K562 (cell line): ENCODE data around the gene PPM1M. TPM values are rescaled to one million over a fixed set of nuclear protein-coding genes. Genes with fewer than 3 reads are reported as not detected.

Experiments used
- ATAC-seq: fragments of 200-7000 bp; cut with Tn5 transposase; 3 replicates; pipeline ENCODE4 v1.9.1; 2020; ENCODE audit warnings: moderate library complexity
- BruUV-seq: library from RNA; stranded (reverse); fragments of 400-500 nt; replicated peaks from 2 replicates; lab custom pipeline; 2021; lab: Mats Ljungman, UMichigan
- CTCF ChIA-PET: fragments of 300-600 bp; formaldehyde crosslinking; extraction: SDS; loops from one replicate; lab custom pipeline; 2021; ENCODE audit warnings: low intra/inter-chr PET ratio; lab: Yijun Ruan, JAX
- POLR2A ChIA-PET: fragments of 300-600, 350-650 bp; sonication (Branson Sonifier 250); formaldehyde crosslinking; extraction: SDS; loops from one replicate; lab custom pipeline; 2021; ENCODE audit warnings: antibody characterized with exemption, inconsistent platforms; lab: Yijun Ruan, JAX
- DNase-seq, 4 experiments: peaks; one replicate each; pipeline versions ENCODE4 v3.0.0 to v3.0.0-alpha.2; 2011 to 2018; ENCODE audit warnings: low spot score in 3 of 4, mixed read lengths in 3 of 4; ENCODE audit errors: extremely low read depth in 1 of 4
- FAIRE-seq: peaks from 2 replicates; lab custom pipeline; 2011; peaks lifted over from hg19 to GRCh38; lab: Jason Lieb, UNC
- H2AFZ ChIP-seq: 2 replicates; pipeline ENCODE4 v1.6.0; 2011; ENCODE audit warnings: low read depth, low read length, control low read depth, inconsistent platforms
- H3K27ac ChIP-seq: fragments of 200-600 bp; 3 replicates; pipeline ENCODE4 v1.8.0; 2011; ENCODE audit warnings: low read depth, mild to moderate bottlenecking, control low read depth, inconsistent platforms, low read length, moderate library complexity, mixed read lengths; ENCODE audit errors: extremely low read depth
- H3K27me3 ChIP-seq, 2 experiments: fragments of 300-600 bp in 1 of 2; 2 replicates in 1 of 2; 3 replicates in 1 of 2; pipeline versions ENCODE4 v1.6.0 to v1.8.0; 2011; ENCODE audit warnings: inconsistent platforms in 2 of 2, low read length in 2 of 2, mild to moderate bottlenecking in 1 of 2, mixed read lengths in 1 of 2, moderate library complexity in 1 of 2; ENCODE audit not compliant: control insufficient read depth in 2 of 2, insufficient read depth in 2 of 2
- H3K36me3 ChIP-seq: fragments of 300-600 bp; 3 replicates; pipeline ENCODE4 v1.8.0; 2011; ENCODE audit warnings: mild to moderate bottlenecking, low read length, inconsistent platforms; ENCODE audit not compliant: control insufficient read depth, insufficient read depth
- H3K4me1 ChIP-seq, 2 experiments: fragments of 200-600 bp in 1 of 2; replicated peaks in 1 of 2; 2 replicates in 1 of 2; 3 replicates in 1 of 2; pipeline versions ENCODE4 v1.5.1 to v1.8.0; 2011; ENCODE audit warnings: inconsistent platforms in 2 of 2, low read length in 2 of 2, mild to moderate bottlenecking in 1 of 2, mixed read lengths in 1 of 2, moderate library complexity in 1 of 2; ENCODE audit not compliant: control insufficient read depth in 2 of 2, insufficient read depth in 2 of 2
- H3K4me2 ChIP-seq: 2 replicates; pipeline ENCODE4 v1.6.1; 2011; ENCODE audit warnings: low read length, control low read depth, inconsistent platforms, mixed read lengths; ENCODE audit not compliant: insufficient read depth
- H3K4me3 ChIP-seq: fragments of 200-600 bp; sonication (generic), shearing (Covaris generic); 2 replicates; pipeline ENCODE4 v1.5.1; 2016; ENCODE audit warnings: control low read depth, inconsistent platforms
- H3K79me2 ChIP-seq: fragments of 200-600 bp; 3 replicates; pipeline ENCODE4 v1.8.0; 2011; ENCODE audit warnings: low read length, inconsistent platforms; ENCODE audit not compliant: control insufficient read depth, insufficient read depth
- H3K9ac ChIP-seq, 2 experiments: 2 replicates each; pipeline versions ENCODE4 v1.6.0 to v1.6.1; 2011; ENCODE audit warnings: low read depth in 2 of 2, low read length in 2 of 2, control low read depth in 1 of 2, inconsistent platforms in 1 of 2, mild to moderate bottlenecking in 1 of 2, mixed read lengths in 1 of 2; ENCODE audit not compliant: insufficient read depth in 1 of 2
- H3K9me1 ChIP-seq: one replicate; pipeline ENCODE4 v1.6.0; 2011; ENCODE audit warnings: inconsistent platforms, mild to moderate bottlenecking, low read length, moderate library complexity; ENCODE audit not compliant: control insufficient read depth, insufficient read depth
- H3K9me3 ChIP-seq: replicated peaks from 2 replicates; pipeline ENCODE4 v1.5.1; 2011; ENCODE audit warnings: low read depth, low read length, inconsistent platforms; ENCODE audit not compliant: control insufficient read depth, insufficient read depth
- H4K20me1 ChIP-seq: replicated peaks from 2 replicates; pipeline ENCODE4 v1.6.1; 2011; ENCODE audit warnings: low read length, inconsistent platforms, mixed read lengths; ENCODE audit not compliant: control insufficient read depth, insufficient read depth
- CBX1 ChIP-seq: sonication (generic); IDR thresholded peaks from 2 replicates; pipeline ENCODE4 v1.6.1; 2016; ENCODE audit warnings: antibody characterized with exemption, low read depth, mild to moderate bottlenecking
- ZBTB33 ChIP-seq: sonication (generic); formaldehyde crosslinking; IDR thresholded peaks from 2 replicates; pipeline ENCODE4 v1.8.1; 2023; ENCODE audit warnings: mild to moderate bottlenecking, missing genetic modification reagents
- WGBS: fragments of 100-300 bp; shearing (Covaris generic); methylation state at CpG from one replicate; pipeline ENCODE4 v1.1.6; 2016; ENCODE audit warnings: low coverage, mixed read lengths; ENCODE audit not compliant: insufficient coverage; ENCODE audit errors: missing lambda C conversion rate; 5-methylcytosine and 5-hydroxymethylcytosine counted together
- in situ Hi-C: fragments of 300-500 bp; cut with MboI; formaldehyde crosslinking; loops from 4 replicates; pipeline ENCODE4 v1.15.0; 2018; ENCODE audit warnings: inconsistent platforms, mixed read lengths
- intact Hi-C: fragments of 100-400 bp; cut with micrococcal nuclease; formaldehyde crosslinking; loops from 2 replicates; pipeline ENCODE4 v1.14.2; 2022
- polyA plus RNA-seq, 8 experiments: library from polyadenylated mRNA; depleted of rRNA in 4 of 8; stranded (reverse) in 5 of 8; unstranded in 3 of 8; fragments of >200 nt; fragmentation: Nextera tagmentation in 2 of 8; fragmentation: Illumina TruSeq in 1 of 8; extraction: Ambion mirVana in 2 of 8; extraction: Trizol in 1 of 8; gene quantifications; 2 replicates each; pipeline versions ENCODE4 v1.2.1 to v1.2.3, GENCODE V29; 2011 to 2014; ENCODE audit warnings: inconsistent platforms in 1 of 8, missing spikeins in 1 of 8
- total RNA-seq, 7 experiments: library from RNA; depleted of rRNA in 6 of 7; stranded (reverse); fragments of >200 nt in 6 of 7; fragmentation: Illumina TruSeq in 2 of 7; extraction: Trizol in 2 of 7; gene quantifications; 2 replicates each; pipeline versions ENCODE4 v1.2.1 to v1.2.3, GENCODE V29; 2011 to 2021; ENCODE audit warnings: low replicate concordance in 1 of 7

The PPM1M gene
- total and polyA plus RNA-seq, 9 of the 15 experiments (the other 6 are each of a cell fraction or from before 2014, with no cell fraction given), result 1.4 to 9.2 (median 4.4) TPM

- no peak for DNase-seq
- Histone ChIP-seq H3K4me1 (peaks cover 22 to 55% of the 10 kb centered on the region in 2 experiments), H3K4me3 (no peak overlapping the region), H3K9me3 (no peaks in the 10 kb centered on the region), H3K27me3 (no peaks in the 10 kb centered on the region), H3K36me3 (no peaks in the 10 kb centered on the region), H3K9ac (peak overlapping the region in 1 of 2 experiments; percentile 35; a peak in 2 of 4 replicates), H2AFZ (no peak overlapping the region), H4K20me1 (no peaks in the 10 kb centered on the region), H3K9me1 (no peaks in the 10 kb centered on the region), H3K27ac (no peak overlapping the region), H3K79me2 (no peaks in the 10 kb centered on the region), H3K4me2 (no peak overlapping the region)
- intact Hi-C loops, result loop anchor here (5.0 kb wide), 3 partner anchors 165 to 225 kb away; partner anchors contain the start of gene SEMA3G
- ChIA-PET POLR2A (interaction anchor here (0.6 to 1.1 kb wide), 3 partner anchors 24 to 216 kb away, joined by 3 read pairs; no protein-coding TSS in a partner anchor), CTCF (no interaction called here)
- TF ChIP-seq CBX1, result no peak
- TF ChIP-seq ZBTB33 (CRISPR knock-in tag), result peak; percentile 51
- WGBS, result 60% methylated on average over 31 of the region's 41 CpGs
- no peak for FAIRE-seq
- no TSS peak for BruUV-seq
- ATAC-seq, result no peak
- in situ Hi-C loops, result no loop called here
These were observed 23.0 kb upstream of the PPM1M start for GRCh38 chr3:52222319-52223221.
